SKM-1 treated with dmso at 0.1 percent for 144 hours (cell line): Measurements from ENCODE around the gene GABRA6.

Experiments used
- DNase-seq: peaks from one replicate; lab custom pipeline; 2025; ENCODE audit not compliant: unreplicated experiment; lab: John Stamatoyannopoulos, UW

GABRA6 gene

DNA sequence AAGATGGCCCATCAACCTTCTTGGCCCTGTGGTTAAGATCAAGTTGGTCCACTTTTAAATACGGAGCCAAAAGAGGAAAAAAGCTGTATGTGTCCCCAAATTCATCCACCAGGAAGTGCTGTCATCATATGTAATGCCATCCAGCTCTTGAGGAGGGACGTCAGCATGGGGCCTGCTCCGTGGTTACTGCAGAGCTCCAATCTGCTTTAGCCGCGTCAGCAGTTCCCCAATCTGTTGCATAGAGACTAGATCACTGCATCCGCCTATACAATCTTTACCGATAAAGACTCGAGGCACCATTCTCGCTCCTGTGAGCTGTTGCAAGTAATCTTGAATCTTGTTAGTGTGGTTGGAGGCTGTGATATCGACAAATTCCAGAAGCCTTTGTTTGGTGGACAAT lies 65.7 kb downstream of the GABRA6 start:
- DNase-seq, result no peak
